AG09309 (cell line): Measurements from ENCODE around the gene LSG1.

Source experiments
- DNase-seq: peaks from one replicate; pipeline ENCODE4 v3.0.0-alpha.2; 2010; ENCODE audit warnings: low read depth
- H3K4me3 ChIP-seq: 2 replicates; pipeline ENCODE4 v1.5.1; 2011; ENCODE audit warnings: mild to moderate bottlenecking, low read depth, low read length, moderate library complexity; ENCODE audit not compliant: control insufficient read depth
- TF ChIP-seq, protein P1 (sequence below): IDR thresholded peaks from 2 replicates; pipeline ENCODE4 v1.5.1; 2011; ENCODE audit warnings: mild to moderate bottlenecking, low read depth, low read length, inconsistent platforms; ENCODE audit not compliant: insufficient read depth, control insufficient read depth; ENCODE audit errors: missing control alignments

The LSG1 gene

GRCh38 chr3:194642769-194643168 is 29.2 kb downstream of the LSG1 start:
- TF ChIP-seq, protein P1, sequence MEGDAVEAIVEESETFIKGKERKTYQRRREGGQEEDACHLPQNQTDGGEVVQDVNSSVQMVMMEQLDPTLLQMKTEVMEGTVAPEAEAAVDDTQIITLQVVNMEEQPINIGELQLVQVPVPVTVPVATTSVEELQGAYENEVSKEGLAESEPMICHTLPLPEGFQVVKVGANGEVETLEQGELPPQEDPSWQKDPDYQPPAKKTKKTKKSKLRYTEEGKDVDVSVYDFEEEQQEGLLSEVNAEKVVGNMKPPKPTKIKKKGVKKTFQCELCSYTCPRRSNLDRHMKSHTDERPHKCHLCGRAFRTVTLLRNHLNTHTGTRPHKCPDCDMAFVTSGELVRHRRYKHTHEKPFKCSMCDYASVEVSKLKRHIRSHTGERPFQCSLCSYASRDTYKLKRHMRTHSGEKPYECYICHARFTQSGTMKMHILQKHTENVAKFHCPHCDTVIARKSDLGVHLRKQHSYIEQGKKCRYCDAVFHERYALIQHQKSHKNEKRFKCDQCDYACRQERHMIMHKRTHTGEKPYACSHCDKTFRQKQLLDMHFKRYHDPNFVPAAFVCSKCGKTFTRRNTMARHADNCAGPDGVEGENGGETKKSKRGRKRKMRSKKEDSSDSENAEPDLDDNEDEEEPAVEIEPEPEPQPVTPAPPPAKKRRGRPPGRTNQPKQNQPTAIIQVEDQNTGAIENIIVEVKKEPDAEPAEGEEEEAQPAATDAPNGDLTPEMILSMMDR: no peak
- no peak overlapping the region for H3K4me3 ChIP-seq
- no peak for DNase-seq

DNA sequence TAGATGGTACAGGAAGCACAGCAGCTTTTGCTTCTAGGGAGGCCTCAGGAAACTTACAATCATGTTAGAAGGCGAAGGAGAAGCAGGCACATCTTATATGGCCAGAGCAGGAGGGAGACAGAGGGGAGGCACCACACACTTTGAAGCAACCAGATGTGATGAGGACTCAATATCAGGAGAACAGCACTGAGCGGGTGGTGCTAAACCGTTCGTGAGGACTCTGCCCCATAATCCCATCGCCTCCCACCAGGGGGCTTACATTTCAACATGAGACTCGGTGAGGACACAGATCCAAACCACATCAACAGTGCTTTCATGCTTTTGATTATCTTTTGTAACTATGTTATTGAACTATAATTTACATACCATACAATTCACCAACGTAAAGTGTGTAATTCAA is 31.2 kb downstream of the LSG1 start:
- no peak overlapping the region for H3K4me3 ChIP-seq
- DNase-seq: no peak
- TF ChIP-seq, protein P1: no peak

GRCh38 chr3:194638991-194639605 is 32.9 kb downstream of the LSG1 start:
- H3K4me3 ChIP-seq: no peak overlapping the region
- no peak for DNase-seq
- TF ChIP-seq, protein P1: no peak

DNA sequence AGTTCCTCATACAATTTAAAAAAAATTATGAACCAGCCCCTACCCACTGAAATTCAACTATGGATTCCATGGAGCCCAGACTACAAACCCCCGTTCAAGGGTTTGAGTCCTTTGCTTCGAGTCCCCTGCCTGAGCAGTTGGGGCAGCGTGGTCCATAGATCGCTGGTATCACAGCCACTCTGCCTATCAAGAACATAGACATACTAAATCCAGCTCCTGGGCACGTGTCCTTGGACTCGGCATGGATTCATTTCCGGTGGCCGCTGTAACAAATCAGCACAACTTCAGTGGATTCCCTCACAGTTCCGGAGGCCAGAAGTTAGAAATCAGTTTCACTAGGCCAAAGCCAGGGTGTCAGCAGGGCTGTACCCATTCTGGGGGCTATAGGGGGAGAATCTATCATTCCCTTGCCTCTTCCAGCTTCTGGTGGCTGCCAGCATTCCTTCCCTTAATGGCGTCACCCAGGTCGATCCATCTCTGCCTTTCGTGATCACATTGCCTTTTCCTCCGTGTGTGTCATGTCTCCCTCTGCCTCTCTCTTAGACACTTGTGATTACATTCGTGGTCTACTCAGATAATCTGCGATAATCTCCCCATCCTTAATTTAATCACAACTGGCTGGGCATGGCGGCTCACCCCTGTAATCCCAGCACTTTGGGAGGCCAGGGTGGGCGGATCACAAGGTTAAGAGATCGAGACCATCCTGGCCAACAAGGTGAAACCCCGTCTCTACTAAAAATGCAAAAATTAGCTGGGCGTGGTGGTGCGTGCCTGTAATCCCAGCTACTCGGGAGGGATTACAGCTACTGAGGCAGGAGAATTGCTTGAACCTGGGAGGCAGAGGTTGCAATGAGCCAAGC is 34.2 kb downstream of the LSG1 start:
- TF ChIP-seq, protein P1: no peak
- no peak overlapping the region for H3K4me3 ChIP-seq

DNA sequence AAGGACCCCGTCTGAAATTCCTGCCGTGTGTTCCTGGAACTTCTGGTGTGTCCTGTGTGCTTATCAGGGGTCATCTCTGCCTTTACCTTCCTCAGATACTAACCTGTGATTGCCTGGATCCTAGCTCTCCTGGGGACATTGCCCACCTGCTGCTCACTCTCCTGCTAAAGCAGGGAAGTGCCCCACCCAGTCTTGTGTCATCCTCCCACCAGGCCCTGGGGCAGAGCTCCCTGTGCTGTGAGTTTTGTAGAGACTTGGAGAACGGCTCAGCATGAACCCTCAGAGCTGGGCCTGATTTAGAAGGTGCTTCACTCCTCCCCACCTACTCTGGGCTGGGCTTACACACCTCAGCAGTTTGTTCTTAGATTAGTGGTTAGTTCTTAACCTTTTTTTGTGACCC is 34.9 kb downstream of the LSG1 start:
- DNase-seq: no peak
- TF ChIP-seq, protein P1: no peak
- no peak overlapping the region for H3K4me3 ChIP-seq

More for the DNA sequence above, 34.2 kb downstream of the LSG1 start:
- DNase-seq: no peak

GRCh38 chr3:194633349-194634004 is 38.5 kb downstream of the LSG1 start, which contains the start of gene TMEM44:
TSS of gene TMEM44 (minus strand) at chr3:194633419. CDS start at chr3:194633215, 204 bp downstream.
- TF ChIP-seq, protein P1: peak; percentile 39
- peak within 1 kb of the TSS; percentile 87 for H3K4me3 ChIP-seq
- DNase-seq: no peak
